Iris pigment epithelial cell (primary cell): Measurements from ENCODE around the gene PCOLCE2.
A peak's percentile ranks its signal among the peaks of the same experiment; 100 is the strongest.

Source experiments
- DNase-seq: peaks from one replicate; pipeline ENCODE4 v3.0.0-alpha.2; 2011; ENCODE audit warnings: low read depth

PCOLCE2 gene

GRCh38 chr3:142866841-142867631 is 21.8 kb downstream of the PCOLCE2 start:
- DNase-seq, result peak; percentile 7

- DNase-seq, result no peak
Observed at GRCh38 chr3:142863930-142864920, 24.7 kb downstream of the PCOLCE2 start.

GRCh38 chr3:142863010-142863817 is 25.7 kb downstream of the PCOLCE2 start:
- DNase-seq, result peak; percentile 7

GRCh38 chr3:142861926-142862325 is 27.0 kb downstream of the PCOLCE2 start:
- DNase-seq, result no peak

- no peak for DNase-seq
Observed at GRCh38 chr3:142858043-142858442, 30.8 kb downstream of the PCOLCE2 start.

GRCh38 chr3:142857056-142857455 is 31.8 kb downstream of the PCOLCE2 start:
- DNase-seq, result peak; percentile 4

- peak; percentile 69 for DNase-seq
Observed at GRCh38 chr3:142853270-142854168, 35.4 kb downstream of the PCOLCE2 start.

GRCh38 chr3:142852009-142852408 is 36.9 kb downstream of the PCOLCE2 start:
- no peak for DNase-seq

GRCh38 chr3:142850395-142851023 is 38.4 kb downstream of the PCOLCE2 start:
- DNase-seq, result peak; percentile 95

- DNase-seq, result no peak
Observed at GRCh38 chr3:142849148-142849547, 39.7 kb downstream of the PCOLCE2 start.

- DNase-seq, result no peak
Observed at GRCh38 chr3:142846779-142847577, 41.9 kb downstream of the PCOLCE2 start.

- peak; percentile 63 for DNase-seq
Observed at GRCh38 chr3:142844339-142844977, 44.4 kb downstream of the PCOLCE2 start.

- DNase-seq, result no peak
Observed at GRCh38 chr3:142839831-142840230, 49.1 kb downstream of the PCOLCE2 start.

GRCh38 chr3:142837526-142837925 is 51.4 kb downstream of the PCOLCE2 start:
- DNase-seq, result no peak

GRCh38 chr3:142828703-142829305 is 60.1 kb downstream of the PCOLCE2 start:
- DNase-seq, result peak; percentile 80

- DNase-seq, result no peak
Observed at GRCh38 chr3:142819179-142819578, 69.7 kb downstream of the PCOLCE2 start.

- peak; percentile 21 for DNase-seq
Observed at GRCh38 chr3:142818651-142819050, 70.2 kb downstream of the PCOLCE2 start.

- DNase-seq, result peak; percentile 3
Observed at GRCh38 chr3:142817897-142818296, 71.0 kb downstream of the PCOLCE2 start.

GRCh38 chr3:142817356-142817755 is 71.5 kb downstream of the PCOLCE2 start:
- DNase-seq, result no peak
